Hepatocyte (in vitro differentiated cells): ENCODE measurements around the gene ARID3A.

ENCODE experiments used
- CTCF ChIP-seq: fragments of 200-600 bp; sonication (generic); IDR thresholded peaks from 2 replicates; pipeline ENCODE4 v1.5.1; 2016; ENCODE audit warnings: antibody characterized with exemption, mild to moderate bottlenecking; ENCODE audit not compliant: poor library complexity
- EZH2phosphoT487 ChIP-seq: fragments of 200-600 bp; sonication (generic); IDR thresholded peaks from one replicate; pipeline ENCODE4 v1.6.1; 2018; ENCODE audit warnings: antibody characterized with exemption, mild to moderate bottlenecking, low read depth, moderate library complexity; ENCODE audit not compliant: unreplicated experiment, severe bottlenecking

GRCh38 chr19:990119-990571 is 64.3 kb downstream of the ARID3A start:
- TF ChIP-seq CTCF (no peak), EZH2phosphoT487 (no peak)
